Fibroblast of pulmonary artery (primary cell): ENCODE data around the gene GDAP2.

Experiments
- DNase-seq: peaks from one replicate; pipeline ENCODE4 v3.0.0-alpha.2; 2010; ENCODE audit warnings: low read depth
- H3K4me3 ChIP-seq: replicated peaks from 2 replicates; pipeline ENCODE4 v1.5.1; 2011; ENCODE audit warnings: low read depth, mild to moderate bottlenecking, control low read depth, low read length, moderate library complexity
- CTCF ChIP-seq: IDR thresholded peaks from 2 replicates; pipeline ENCODE4 v1.5.1; 2011; ENCODE audit warnings: mild to moderate bottlenecking, control low read depth, low read length, inconsistent platforms; ENCODE audit errors: missing control alignments

GDAP2 gene

GRCh38 chr1:117964290-117965038 is 35.0 kb upstream of the GDAP2 start:
- peak; percentile 13 for DNase-seq
- no peak overlapping the region for H3K4me3 ChIP-seq
- TF ChIP-seq CTCF = no peak

- no peak for TF ChIP-seq CTCF
- no peak for DNase-seq
- H3K4me3 ChIP-seq = no peak overlapping the region
Measured at GRCh38 chr1:117959364-117959763, 29.9 kb upstream of the GDAP2 start.

- no peak overlapping the region for H3K4me3 ChIP-seq
- DNase-seq = no peak
- TF ChIP-seq CTCF = no peak
Measured at GRCh38 chr1:117952386-117952785, 23.0 kb upstream of the GDAP2 start.

- no peak overlapping the region for H3K4me3 ChIP-seq
- DNase-seq = no peak
- no peak for TF ChIP-seq CTCF
Measured at GRCh38 chr1:117942293-117942692, 12.9 kb upstream of the GDAP2 start.

GRCh38 chr1:117933769-117934168 is 4.3 kb upstream of the GDAP2 start:
- TF ChIP-seq CTCF = no peak
- H3K4me3 ChIP-seq = no peak overlapping the region
- no peak for DNase-seq

- H3K4me3 ChIP-seq = no peak overlapping the region
- DNase-seq = no peak
- TF ChIP-seq CTCF = no peak
Measured at GRCh38 chr1:117932576-117932975, 3.2 kb upstream of the GDAP2 start.

- no peak for DNase-seq
- H3K4me3 ChIP-seq = peak overlapping the region; percentile 86
- no peak for TF ChIP-seq CTCF
Measured at GRCh38 chr1:117930484-117930883, 1.1 kb upstream of the GDAP2 start.
